DOHH2 (cell line): ENCODE data around the gene UBE2QL1.

Experiments used
- H3F3A ChIP-seq: fragments of 200-600 bp; sonication (generic), shearing (Covaris generic); 2 replicates; pipeline ENCODE4 v1.6.0; 2016; ENCODE audit warnings: antibody characterized with exemption, mild to moderate bottlenecking; ENCODE audit not compliant: control insufficient read depth, insufficient read depth
- H3K27ac ChIP-seq: fragments of 200-600 bp; sonication (generic); 2 replicates; pipeline ENCODE4 v1.5.1; 2014; ENCODE audit warnings: low read depth, mild to moderate bottlenecking, low read length, moderate library complexity
- H3K27me3 ChIP-seq: fragments of 200-600 bp; sonication (generic); 2 replicates; pipeline ENCODE4 v1.6.1; 2014; ENCODE audit warnings: mild to moderate bottlenecking, low read length, mixed read lengths; ENCODE audit not compliant: control insufficient read depth
- H3K36me3 ChIP-seq: fragments of 200-600 bp; sonication (generic); 2 replicates; pipeline ENCODE4 v1.6.1; 2014; ENCODE audit warnings: mild to moderate bottlenecking, low read length, moderate library complexity, mixed read lengths; ENCODE audit not compliant: control insufficient read depth
- H3K4me1 ChIP-seq: fragments of 200-600 bp; sonication (generic); 2 replicates; pipeline ENCODE4 v1.6.1; 2014; ENCODE audit warnings: mild to moderate bottlenecking, low read length, mixed read lengths; ENCODE audit not compliant: control insufficient read depth
- H3K4me2 ChIP-seq: fragments of 200-600 bp; sonication (generic); 2 replicates; pipeline ENCODE4 v1.6.0; 2014; ENCODE audit warnings: mild to moderate bottlenecking, low read length, moderate library complexity
- H3K4me3 ChIP-seq: fragments of 200-600 bp; sonication (generic); 2 replicates; pipeline ENCODE4 v1.5.1; 2014; ENCODE audit warnings: mild to moderate bottlenecking, low read length, mixed read lengths
- H3K79me2 ChIP-seq: fragments of 200-600 bp; sonication (generic); 2 replicates; pipeline ENCODE4 v1.6.1; 2014; ENCODE audit warnings: mild to moderate bottlenecking, low read length, mixed read lengths; ENCODE audit not compliant: control insufficient read depth
- H3K9me2 ChIP-seq: fragments of 200-600 bp; sonication (generic); replicated peaks from 2 replicates; pipeline ENCODE4 v1.6.1; 2014; ENCODE audit warnings: mild to moderate bottlenecking, low read length, mixed read lengths; ENCODE audit not compliant: control insufficient read depth
- H3K9me3 ChIP-seq: fragments of 200-600 bp; sonication (generic); 2 replicates; pipeline ENCODE4 v1.6.1; 2014; ENCODE audit warnings: antibody characterized with exemption, low read length, mixed read lengths; ENCODE audit not compliant: control insufficient read depth, insufficient read depth
- H4K20me1 ChIP-seq: fragments of 200-600 bp; sonication (generic); 2 replicates; pipeline ENCODE4 v1.6.0; 2014; ENCODE audit warnings: low read depth, mild to moderate bottlenecking, antibody characterized with exemption, low read length, moderate library complexity; ENCODE audit not compliant: control insufficient read depth, insufficient read depth
- CTCF ChIP-seq: fragments of 200-600 bp; sonication (generic); IDR thresholded peaks from one replicate; pipeline ENCODE4 v1.5.1; 2014; ENCODE audit warnings: antibody characterized with exemption, mild to moderate bottlenecking, low read depth, low read length; ENCODE audit not compliant: poor library complexity, severe bottlenecking
- EZH2phosphoT487 ChIP-seq: fragments of 200-600 bp; sonication (generic); IDR thresholded peaks from 2 replicates; pipeline ENCODE4 v1.6.1; 2017; ENCODE audit warnings: borderline replicate concordance, mild to moderate bottlenecking, antibody characterized with exemption, low read length, moderate library complexity, mixed read lengths

Gene UBE2QL1

GRCh38 chr5:6410421-6410820 lies 38.2 kb upstream of the UBE2QL1 start:
- H3K36me3 ChIP-seq: no peaks in the 10 kb centered on the region
- H3K27ac ChIP-seq: no peak overlapping the region

GRCh38 chr5:6411141-6411540 lies 37.5 kb upstream of the UBE2QL1 start:
- Histone ChIP-seq H3K36me3 (no peaks in the 10 kb centered on the region), H3K9me2 (no peaks in the 10 kb centered on the region), H4K20me1 (no peaks in the 10 kb centered on the region), H3K4me2 (no peak overlapping the region), H3K9me3 (no peaks in the 10 kb centered on the region), H3K27me3 (no peaks in the 10 kb centered on the region), H3K79me2 (no peaks in the 10 kb centered on the region), H3K4me3 (no peak overlapping the region), H3K4me1 (no peaks in the 10 kb centered on the region), H3K27ac (no peak overlapping the region), H3F3A (no peaks in the 10 kb centered on the region)
- TF ChIP-seq EZH2phosphoT487: no peak
- TF ChIP-seq CTCF: no peak

More at GRCh38 chr5:6410421-6410820, 38.2 kb upstream of the UBE2QL1 start:
- Histone ChIP-seq H3K79me2 (no peaks in the 10 kb centered on the region), H3K9me2 (no peaks in the 10 kb centered on the region), H3F3A (no peaks in the 10 kb centered on the region), H3K27me3 (no peaks in the 10 kb centered on the region), H3K4me2 (no peak overlapping the region), H4K20me1 (no peaks in the 10 kb centered on the region), H3K4me3 (no peak overlapping the region), H3K4me1 (no peaks in the 10 kb centered on the region), H3K9me3 (no peaks in the 10 kb centered on the region)
- TF ChIP-seq CTCF: no peak
- TF ChIP-seq EZH2phosphoT487: no peak

GRCh38 chr5:6412811-6413210 lies 35.8 kb upstream of the UBE2QL1 start:
- no peak overlapping the region for H3K4me2 ChIP-seq
- TF ChIP-seq EZH2phosphoT487 (no peak), CTCF (no peak)
- H3F3A ChIP-seq: no peaks in the 10 kb centered on the region
- H3K9me3 ChIP-seq: no peaks in the 10 kb centered on the region
- no peaks in the 10 kb centered on the region for H3K79me2 ChIP-seq
- no peaks in the 10 kb centered on the region for H3K27me3 ChIP-seq
- H3K9me2 ChIP-seq: no peaks in the 10 kb centered on the region
- no peak overlapping the region for H3K27ac ChIP-seq
- no peaks in the 10 kb centered on the region for H3K36me3 ChIP-seq
- H4K20me1 ChIP-seq: no peaks in the 10 kb centered on the region
- H3K4me1 ChIP-seq: no peaks in the 10 kb centered on the region
- no peak overlapping the region for H3K4me3 ChIP-seq

- Histone ChIP-seq H4K20me1 (no peaks in the 10 kb centered on the region), H3K9me2 (no peaks in the 10 kb centered on the region), H3F3A (no peaks in the 10 kb centered on the region)
Observed at GRCh38 chr5:6417657-6418056, 31.0 kb upstream of the UBE2QL1 start.

More at GRCh38 chr5:6417657-6418056, 31.0 kb upstream of the UBE2QL1 start:
- no peak overlapping the region for H3K4me2 ChIP-seq
- H3K27ac ChIP-seq: no peak overlapping the region
- no peaks in the 10 kb centered on the region for H3K79me2 ChIP-seq
- no peaks in the 10 kb centered on the region for H3K4me1 ChIP-seq
- no peaks in the 10 kb centered on the region for H3K9me3 ChIP-seq
- H3K4me3 ChIP-seq: no peak overlapping the region
- no peaks in the 10 kb centered on the region for H3K36me3 ChIP-seq
- no peaks in the 10 kb centered on the region for H3K27me3 ChIP-seq
- no peak for TF ChIP-seq EZH2phosphoT487
- TF ChIP-seq CTCF: no peak
